Measurements from ENCODE around the gene PRODH2.
"Not testable (repeated sequence)": the region's sequence is repeated elsewhere in the genome, so short reads cannot be mapped to it uniquely, and the experiment has no call there.

The PRODH2 gene

DNA sequence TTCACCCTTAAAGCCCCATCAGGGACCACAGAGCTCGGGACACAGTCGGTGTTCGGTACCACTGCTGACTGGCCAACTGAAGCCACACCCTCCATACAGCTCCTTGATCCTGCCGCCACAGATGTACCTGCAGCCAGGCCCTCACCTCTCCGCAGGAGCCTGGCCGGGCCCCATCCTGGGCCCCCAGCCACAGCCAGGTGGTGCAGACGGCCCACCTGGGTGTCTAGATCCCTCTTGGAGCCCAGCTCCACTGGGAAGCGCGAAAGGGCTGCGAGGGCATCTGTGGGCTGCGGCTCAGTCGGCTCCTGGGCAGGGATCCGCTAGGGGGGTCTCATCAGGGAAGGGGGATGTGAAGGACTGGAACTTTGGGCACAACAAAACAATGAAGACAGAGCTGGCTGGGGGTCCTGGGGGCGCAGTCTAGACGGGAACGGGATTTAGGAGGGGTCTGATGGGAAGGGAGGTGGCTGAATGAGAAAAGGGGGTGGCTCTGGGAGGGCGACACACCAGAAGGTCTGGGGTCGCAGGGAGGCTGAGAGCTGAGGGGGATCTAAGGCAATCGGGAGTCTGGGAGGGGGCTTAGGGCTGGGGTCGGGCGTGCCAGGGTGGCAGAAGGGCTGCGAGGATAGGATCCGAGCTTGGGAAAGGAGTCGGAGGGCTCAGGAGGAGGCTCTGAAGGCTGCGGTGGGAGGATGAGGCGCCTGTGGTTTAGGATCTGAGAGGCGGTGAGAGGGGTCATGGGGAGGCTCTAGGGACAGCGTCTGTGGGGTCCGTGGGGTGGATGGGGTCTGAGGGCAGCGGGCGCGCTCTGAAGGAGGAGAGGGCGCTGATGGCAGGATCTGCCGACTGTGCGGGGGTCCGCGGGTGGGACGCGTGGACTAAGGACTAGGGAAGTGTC is 15.8 kb downstream of the PRODH2 start:
- no peak for FAIRE-seq

DNA sequence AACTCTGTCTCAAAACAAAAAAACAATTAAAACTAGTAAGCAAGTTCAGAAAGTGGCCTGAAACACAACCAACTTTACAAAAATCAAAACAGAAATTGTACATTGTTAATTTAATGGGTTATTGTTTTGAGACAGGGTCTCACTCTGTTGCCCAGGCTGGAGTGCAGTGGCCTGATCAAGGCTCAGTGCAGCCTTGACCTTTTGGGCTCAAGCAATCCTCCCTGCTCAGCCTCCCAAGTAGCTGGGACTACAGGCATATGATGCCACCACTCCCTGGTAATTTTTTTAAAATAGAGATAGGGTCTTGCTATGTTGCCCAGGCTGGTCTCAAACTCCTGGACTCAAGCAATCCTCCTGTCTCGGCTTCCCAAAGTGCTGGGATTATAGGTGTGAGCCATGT is 17.1 kb downstream of the PRODH2 start:
- FAIRE-seq, result not testable (repeated sequence)

DNA sequence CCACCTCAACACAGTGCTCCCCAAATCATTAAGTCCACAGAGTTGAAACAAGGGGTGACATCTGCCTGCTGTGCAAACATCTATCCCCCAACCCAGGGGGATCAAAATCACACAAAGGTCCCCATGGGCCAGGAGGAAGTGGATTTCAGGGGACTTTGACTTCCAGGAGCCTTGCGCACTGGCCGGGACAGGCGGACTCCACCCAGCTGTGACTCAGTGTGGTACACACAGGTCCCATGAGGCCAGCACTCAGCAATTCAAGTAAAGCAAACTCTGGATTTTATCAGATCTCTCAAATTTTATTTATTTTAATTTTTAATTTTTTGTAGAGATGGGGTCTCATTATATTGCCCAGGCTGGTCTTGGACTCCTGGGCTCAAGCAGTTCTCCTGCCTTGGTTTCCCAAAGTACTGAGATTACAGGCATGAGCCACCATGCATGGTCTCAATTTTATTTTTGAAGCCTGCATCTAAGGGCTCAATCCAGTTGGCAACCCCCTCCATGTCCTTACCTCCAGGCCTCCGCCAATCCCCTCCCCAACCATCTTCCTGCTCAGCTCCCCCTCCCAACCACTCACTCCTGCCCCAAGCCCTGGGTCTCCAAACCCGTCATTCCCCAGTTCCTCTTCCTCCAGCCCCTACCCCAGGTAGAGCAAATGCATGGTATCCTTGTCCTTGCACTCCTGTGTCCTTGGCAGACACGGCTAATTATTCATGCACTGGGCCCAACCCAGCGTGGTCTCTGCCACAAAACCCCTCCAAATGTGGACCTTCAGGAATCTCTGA is 19.1 kb downstream of the PRODH2 start:
- no peak for FAIRE-seq

DNA sequence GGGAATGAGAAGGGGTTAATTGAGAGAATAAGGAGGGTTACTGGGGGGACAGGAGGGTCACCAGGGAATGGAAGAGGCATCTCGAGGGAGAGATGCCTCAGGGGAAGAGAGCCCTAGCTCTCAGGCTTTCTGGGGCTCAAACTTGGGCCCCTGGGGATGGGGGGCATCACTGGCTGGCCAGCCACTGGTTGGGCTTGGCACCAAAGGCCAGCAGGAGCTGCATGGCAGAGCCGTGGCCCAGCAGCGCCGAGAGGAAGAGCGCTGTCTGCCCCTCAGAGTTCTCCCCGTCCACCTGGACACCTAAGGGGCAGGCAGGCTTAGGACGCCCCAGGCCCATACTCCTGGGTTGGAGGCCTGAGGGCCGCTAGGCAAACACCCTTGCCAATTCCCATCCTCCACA is 19.8 kb downstream of the PRODH2 start:
- FAIRE-seq, result no peak

DNA sequence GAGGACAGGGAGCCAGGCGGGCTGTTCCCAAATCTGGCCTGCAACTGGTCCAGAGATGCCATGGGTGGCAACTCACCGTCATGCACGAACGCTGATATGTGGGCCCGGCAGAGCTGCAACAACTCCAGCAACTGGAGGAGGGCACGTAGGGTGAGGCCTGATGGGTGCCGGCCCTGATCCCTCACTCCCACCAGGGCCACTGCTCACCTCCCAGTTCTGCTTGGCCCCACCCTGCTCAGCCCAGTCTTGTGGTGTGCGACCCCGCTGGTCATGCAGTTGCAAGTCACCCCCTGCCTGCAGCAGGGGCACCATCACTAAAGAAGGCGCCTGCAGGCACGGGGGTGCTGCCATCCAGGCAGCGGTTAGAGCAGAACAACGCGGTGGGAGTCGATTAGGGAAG is 20.3 kb downstream of the PRODH2 start:
- no peak for FAIRE-seq

DNA sequence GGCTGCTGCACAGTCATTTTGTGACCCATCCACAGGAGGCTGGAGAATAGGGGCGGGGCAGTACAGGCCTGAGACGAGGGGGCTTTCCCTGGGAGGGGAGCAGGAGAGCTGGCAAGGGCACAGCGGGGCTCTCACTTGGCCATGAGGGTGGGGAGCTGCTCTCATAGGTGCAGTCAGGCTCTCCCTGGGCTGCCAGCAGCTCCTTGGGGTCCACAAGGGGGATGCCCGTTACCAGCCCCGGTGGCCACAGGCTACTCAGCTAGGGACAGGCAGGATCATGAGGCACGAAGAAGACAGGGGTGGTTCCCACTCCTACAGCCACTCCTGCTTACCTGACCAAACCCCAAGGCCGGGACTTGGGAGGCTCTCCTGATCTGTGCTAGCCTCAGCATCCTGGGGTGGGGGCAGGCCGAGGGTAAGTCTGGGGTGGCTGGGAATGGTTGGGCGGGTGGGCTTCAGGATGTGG is 20.8 kb downstream of the PRODH2 start:
- FAIRE-seq, result no peak

DNA sequence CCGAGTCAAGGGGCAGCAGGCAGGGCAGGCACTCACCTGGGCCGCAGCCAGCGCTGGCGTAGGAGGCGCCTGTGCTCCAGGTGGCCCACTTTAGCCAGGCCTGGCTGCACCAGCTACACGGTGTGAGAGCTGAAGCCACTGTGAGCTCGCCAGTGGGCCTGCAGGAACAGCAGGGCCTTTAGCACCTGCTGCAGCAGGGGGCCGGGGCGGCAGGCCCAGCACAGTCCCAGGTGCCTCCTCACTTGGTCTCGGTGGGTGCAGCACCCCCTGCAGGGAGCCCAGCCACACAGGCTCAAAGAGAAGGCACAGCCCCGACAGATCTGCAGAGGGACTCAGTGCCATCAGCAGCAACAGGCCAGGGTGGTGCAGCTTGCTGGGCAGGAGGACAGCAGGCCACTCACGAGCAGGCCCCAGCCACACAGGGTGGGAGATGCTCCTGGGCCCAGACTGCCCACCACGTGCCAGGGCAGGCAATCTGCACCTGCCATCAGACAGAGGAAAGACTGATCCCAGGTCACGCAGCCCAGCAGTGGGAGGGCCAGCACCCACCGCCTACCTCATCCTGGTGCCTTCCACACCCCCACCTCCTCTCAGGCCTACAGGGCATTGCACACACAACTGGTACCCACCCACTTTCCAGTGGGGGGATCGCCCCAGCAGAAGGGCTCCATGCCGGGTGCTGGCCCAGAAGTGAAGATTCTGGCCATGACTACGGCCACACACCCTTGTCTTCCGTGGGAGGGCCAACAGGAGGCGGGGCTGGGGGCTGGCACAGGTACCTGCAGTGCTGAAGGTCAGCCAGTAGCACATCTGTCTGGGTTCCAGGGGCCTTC is 21.4 kb downstream of the PRODH2 start:
- FAIRE-seq, result no peak

DNA sequence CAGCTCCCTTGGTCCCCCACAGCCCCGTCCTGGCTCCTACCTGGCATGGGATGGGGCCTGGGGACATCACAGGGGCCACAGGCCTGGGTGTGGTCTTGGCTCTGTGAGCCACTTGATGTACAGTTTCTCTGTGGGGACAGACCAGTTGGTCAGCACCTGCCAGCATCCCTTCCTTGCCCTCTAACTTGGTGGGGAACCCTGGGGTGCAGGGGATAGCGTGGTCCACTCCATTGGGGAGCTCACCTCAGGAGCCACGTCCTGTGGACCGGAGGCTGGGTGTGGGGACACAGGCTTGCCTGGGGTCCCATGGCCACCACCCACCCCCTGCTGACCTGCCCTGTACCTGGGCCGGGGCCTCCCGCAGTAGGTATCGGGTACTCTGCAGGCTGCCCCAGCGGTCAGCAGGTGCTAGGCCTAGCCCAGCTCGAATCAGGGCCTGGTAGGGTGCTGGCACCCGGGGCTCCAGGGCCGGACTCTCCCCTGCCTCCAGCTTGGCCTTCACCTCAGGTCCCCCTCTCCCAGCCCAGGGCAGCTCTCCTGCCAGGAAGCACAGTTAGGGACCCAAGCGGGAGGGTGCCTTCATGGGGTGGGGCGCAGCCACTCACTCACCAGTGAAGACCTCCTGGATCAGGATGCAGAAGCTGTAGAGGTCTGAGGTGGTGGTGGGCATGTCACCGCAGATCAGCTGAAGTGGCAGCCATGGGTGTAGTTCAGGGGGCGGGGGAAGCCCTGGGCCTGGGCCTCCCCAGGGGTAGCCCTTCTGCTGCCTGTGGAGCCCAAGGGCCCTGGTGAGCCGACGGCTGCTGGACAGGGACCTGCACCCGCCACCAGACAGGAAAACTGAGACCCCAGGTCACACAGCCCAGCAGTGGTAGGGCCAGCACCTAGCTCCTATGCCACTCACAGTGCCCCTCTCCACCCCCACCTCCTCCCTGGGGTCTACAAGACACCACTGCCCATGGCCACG is 22.4 kb downstream of the PRODH2 start:
- no peak for FAIRE-seq

DNA sequence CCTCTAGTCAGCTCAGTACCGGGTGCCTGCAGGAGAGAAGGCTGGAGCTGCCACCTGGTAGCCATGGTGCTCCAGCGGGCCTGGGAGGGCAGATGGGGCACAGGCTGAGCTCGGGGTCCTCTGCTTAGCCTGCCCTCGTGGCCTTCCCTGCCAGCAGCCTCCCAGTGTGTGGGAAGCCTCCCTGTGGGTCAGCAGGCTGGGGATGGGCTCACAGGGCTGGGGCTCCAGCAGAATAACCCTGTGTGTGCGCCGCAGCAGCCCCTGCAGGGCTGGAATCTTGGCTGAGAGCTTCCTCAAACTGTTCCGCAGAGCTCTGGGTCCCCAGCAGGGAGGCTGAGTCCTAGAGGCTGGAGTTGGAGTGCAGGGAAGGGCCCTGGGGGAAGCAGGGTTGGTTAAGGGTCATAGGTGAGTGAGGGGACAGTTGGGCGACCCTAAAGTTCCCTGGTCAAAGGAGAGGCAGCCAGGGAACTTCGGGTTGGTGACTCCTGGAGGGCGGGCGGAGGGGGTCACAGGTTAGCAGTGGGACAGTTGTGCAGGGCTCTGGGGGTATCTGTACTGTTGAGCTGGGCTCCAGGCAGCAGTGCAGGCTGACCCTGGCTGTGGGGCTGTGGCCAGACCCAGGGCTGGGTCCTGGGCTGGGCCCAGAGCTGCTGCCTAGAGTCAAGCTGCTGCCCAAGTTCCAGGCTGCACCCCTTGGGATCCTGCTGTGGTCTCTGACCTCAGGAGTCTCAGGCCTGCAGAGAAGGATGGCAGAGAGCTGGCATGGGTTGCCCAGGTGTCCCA is 23.3 kb downstream of the PRODH2 start:
- FAIRE-seq, result no peak

DNA sequence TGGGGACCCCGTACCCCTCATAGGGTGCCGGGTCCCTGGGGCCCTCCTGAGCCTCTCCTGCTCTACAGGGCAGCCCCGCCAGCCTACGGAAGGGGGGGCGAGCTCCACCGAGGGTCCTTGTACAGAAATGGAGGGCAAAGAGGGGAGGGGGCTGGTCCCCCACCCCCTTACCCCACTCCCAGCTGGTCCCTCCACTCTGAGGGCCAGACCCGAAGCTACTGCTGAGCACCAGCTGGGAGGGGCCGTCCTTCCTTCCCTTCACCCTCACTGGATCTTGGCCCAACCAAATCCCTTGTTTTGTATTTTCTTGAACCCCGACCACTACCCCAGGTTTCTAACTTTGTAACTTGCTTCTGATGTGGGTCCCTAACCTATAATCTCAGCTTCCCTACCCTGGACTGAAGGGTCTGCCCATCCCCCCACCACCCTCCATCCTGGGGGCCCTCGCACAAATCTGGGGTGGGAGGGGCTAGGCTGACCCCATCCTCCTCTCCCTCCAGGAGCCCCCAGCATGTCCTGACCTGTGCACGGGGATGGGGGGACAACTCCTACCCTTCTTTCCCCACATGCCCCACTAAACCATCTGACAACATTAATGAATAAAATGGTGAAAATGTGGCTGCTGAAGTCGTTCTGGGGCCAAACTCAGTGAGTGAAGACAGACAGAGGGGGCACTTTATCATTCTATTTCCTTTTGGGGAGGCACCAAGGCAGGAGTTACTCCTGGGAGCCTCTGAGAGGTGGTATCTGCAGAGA is 24.3 kb downstream of the PRODH2 start:
- no peak for FAIRE-seq

DNA sequence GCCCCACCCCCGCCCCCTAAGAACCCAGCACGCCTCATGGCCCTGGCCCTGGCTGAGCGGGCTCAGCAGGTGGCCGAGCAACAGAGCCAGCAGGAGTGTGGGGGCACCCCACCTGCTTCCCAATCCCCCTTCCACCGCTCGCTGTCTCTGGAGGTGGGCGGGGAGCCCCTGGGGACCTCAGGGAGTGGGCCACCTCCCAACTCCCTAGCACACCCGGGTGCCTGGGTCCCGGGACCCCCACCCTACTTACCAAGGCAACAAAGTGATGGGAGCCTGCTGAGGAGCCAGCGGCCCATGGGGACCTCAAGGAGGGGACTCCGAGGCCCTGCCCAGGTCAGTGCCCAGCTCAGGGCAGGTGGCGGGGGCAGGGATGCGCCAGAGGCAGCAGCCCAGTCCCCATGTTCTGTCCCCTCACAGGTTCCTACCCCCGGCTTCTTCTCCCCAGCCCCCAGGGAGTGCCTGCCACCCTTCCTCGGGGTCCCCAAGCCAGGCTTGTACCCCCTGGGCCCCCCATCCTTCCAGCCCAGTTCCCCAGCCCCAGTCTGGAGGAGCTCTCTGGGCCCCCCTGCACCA is 25.3 kb downstream of the PRODH2 start:
- no peak for FAIRE-seq

DNA sequence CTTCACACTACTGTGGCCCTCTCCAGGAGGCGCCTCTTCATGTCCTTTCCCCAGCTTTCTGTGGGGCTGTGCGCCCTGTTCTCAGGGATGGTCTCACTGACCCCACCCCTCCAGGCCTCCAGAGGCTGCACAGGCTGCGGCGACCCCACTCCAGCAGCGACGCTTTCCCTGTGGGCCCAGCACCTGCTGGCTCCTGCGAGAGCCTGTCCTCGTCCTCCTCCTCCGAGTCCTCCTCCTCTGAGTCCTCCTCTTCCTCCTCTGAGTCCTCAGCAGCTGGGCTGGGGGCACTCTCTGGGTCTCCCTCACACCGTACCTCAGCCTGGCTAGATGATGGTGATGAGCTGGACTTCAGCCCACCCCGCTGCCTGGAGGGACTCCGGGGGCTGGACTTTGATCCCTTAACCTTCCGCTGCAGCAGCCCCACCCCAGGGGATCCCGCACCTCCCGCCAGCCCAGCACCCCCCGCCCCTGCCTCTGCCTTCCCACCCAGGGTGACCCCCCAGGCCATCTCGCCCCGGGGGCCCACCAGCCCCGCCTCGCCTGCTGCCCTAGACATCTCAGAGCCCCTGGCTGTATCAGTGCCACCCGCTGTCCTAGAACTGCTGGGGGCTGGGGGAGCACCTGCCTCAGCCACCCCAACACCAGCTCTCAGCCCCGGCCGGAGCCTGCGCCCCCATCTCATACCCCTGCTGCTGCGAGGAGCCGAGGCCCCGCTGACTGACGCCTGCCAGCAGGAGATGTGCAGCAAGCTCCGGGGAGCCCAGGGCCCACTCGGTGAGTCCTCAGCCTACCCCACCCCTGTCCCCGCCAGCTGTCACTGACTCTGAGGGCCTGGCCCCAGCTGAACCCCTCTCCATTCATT is 26.1 kb downstream of the PRODH2 start:
- FAIRE-seq, result no peak

DNA sequence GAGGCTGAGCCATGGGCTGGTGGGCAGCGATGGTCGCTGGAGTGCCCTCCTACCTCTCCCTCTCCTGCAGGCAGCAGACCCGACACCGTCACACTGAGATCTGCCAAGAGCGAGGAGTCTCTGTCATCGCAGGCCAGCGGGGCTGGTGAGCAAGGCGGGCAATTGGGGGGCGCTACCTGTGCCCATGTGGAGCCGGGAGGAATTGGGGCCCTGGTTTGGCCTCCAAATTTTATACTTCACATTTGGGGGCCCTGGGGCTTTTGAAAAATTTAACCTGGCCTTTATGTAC is 27.4 kb downstream of the PRODH2 start:
- no peak for FAIRE-seq

DNA sequence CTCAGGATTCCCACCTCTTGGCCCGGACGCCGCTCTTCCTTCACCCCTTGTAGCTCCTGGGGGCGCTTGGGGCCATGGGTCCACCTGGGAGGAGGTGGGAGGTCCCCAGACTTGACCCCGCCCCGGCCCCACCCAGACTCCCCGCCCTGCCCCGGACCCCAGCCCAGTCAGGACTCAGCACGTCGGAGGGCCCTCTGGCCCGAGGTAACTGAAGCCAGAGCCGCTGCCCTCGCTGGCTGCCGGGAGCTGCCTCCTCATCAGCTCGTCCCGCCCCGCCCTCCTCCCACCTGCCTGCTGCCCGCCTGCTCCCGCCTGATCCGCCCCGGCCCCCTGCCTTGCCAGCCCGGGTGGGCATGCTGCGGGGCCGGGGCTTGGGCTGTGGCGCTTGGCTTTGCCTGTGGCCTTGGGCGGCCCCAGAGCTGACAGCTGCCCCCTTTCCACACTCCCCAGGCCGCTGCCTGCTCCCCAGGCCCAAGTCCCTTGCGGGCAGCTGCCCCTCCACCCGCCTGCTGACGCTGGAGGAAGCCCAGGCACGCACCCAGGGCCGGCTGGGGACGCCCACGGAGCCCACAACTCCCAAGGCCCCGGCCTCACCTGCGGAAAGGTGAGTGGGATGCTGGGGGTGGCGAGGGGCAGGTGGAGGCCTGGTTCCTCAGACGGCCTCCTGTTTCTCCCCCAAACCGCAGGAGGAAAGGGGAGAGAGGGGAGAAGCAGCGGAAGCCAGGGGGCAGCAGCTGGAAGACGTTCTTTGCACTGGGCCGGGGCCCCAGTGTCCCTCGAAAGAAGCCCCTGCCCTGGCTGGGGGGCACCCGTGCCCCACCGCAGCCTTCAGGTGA is 27.9 kb downstream of the PRODH2 start:
- FAIRE-seq, result no peak

DNA sequence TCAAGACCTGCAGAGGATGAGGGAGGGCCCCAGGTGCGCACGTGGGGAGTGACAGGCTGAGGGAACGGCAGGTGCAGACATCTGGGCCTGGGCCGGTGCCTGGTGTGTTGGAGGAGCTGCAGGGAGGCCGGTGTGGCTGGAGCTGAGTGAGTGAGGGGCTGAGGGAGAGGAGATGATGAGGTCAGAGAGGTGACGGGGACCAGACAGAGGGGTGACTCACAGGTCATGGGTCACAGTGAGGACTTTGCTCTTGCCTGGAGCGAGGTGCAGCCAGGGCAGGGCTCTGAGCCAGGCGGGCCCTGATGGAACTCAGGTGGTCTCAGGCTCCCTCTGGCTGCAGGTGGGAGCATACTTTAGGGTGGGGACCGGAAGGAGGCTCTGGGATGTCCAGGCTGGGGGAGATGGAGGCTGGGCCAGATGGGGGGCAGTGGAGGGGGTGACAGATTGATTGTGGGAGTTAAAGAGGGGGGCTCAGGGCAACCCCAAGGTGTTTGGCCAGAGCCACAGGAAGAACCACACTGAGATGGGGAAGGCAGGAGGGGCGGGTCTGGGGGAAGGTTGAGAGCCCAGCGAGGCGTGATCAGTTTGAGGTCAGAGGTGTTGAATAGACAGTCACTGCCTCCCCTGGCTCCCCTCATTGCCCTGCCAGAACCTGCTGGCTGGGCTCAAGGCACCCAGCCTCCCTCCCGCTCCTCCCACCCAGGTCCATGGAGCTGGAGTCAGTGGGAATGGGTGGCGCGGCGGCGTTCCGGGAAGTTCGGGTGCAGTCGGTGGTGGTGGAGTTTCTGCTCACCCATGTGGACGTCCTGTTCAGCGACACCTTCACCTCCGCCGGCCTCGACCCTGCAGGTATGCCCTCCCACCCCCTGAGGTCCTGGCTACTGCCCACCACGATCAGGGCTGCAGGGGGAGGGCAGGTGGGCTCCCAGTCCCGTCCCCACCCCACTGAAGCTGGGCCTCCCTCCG is 28.9 kb downstream of the PRODH2 start:
- no peak for FAIRE-seq

DNA sequence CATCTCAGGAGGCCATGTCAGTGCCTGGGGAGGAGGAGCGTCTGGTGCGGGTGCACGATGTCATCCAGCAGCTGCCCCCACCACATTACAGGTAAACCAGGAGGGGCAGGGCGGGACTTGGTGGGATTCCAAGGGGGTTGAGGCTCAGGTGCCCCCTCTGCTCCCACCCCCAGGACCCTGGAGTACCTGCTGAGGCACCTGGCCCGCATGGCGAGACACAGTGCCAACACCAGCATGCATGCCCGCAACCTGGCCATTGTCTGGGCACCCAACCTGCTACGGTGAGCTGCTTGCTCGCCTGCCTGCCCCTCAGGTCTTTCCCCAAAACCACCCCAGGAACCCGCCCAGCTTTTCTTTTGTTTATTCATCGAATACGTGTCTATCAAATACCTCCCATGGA is 30.1 kb downstream of the PRODH2 start:
- no peak for FAIRE-seq

DNA sequence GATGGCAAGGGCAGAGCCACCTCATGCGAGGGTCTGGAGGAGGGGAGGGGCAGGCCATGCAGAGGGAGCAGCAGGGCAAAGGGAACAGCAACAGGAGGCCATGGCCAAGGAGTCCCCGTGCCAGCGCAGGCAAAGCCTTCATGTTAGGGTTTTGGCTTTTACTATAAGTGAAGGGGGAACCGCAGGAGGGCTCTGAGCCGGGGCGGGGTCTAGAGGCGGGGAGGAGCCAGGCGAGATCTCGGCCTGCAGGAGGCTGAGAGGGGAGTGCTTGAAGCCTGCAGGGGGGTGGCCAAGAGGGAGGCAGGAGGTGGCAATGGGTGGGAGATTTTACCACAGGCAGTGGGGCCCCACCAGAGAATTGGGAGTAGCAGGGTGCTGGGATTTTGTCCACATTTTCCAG is 31.0 kb downstream of the PRODH2 start:
- no peak for FAIRE-seq
